HG03025 (cell line): Measurements from ENCODE around the gene PRIM1.
A peak's percentile ranks its signal among the peaks of the same experiment; 100 is the strongest.
"Not testable (repeated sequence)": the region's sequence is repeated elsewhere in the genome, so short reads cannot be mapped to it uniquely, and the experiment has no call there.

ENCODE experiments used
- ATAC-seq: cut with Tn5 transposase; IDR thresholded peaks from one replicate; pipeline ENCODE4 v1.9.1; 2021; ENCODE audit warnings: mild to moderate bottlenecking, moderate library complexity; ENCODE audit not compliant: unreplicated experiment, low FRiP score

PRIM1 gene

DNA sequence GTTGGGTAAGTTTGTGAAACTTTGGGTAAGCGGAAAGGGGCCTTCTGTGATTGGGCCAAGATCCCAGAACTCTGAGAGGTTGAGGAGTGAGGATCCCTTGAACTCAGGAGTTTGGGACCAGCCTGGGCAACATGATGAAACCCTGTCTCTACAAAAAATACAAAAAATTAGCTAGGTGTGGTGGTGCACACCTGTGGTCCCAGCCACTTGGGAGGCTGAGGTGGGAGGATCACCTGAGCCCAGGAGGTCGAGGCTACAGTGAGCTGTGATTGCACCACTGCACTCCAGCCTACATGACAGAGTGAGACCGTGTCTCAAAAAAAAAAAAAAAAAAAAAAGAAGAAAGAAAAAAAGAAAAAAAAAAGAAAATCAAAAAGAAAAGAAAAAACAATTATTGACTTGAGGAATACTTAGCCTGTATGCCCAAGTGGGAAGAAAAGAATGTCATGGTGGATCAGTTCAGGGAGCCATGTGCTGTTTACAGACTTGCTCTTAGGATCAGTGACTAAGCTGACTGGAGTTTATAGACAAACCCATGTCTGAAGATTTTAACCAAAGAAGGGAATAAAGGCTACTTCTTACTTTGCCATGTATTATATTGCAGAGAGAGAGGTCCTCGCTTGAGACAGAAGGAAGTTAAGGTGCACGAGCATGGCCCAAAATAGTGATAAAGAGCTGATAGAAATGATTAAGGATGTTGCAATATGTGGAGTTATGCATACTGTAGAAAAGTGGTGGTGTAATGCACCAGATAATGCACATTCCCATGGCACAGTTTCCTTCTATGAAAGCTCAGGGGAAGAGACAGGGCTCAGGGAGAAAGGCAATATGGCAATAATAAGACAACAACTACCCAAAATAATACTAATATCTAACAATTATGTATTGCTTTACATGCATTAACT is 11.9 kb upstream of the PRIM1 start:
- ATAC-seq, result no peak

DNA sequence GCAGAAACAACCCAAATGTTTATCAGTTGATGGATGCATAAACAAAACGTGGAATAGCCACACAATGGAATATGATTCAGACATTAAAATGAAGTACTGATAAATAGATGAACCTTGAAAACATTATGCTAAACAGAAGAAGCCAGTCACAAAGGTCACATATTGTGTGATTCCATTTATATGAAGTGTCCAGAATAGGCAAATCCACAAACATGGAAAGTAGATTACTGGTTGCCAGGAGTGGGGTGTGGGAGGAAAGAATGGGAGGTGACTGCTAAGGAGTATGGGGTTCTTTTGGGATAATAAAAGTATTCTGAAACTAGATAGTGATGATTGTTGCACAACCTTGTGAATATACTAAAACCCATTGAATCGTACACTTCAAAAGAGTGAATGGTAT is 9.7 kb upstream of the PRIM1 start:
- ATAC-seq, result no peak

DNA sequence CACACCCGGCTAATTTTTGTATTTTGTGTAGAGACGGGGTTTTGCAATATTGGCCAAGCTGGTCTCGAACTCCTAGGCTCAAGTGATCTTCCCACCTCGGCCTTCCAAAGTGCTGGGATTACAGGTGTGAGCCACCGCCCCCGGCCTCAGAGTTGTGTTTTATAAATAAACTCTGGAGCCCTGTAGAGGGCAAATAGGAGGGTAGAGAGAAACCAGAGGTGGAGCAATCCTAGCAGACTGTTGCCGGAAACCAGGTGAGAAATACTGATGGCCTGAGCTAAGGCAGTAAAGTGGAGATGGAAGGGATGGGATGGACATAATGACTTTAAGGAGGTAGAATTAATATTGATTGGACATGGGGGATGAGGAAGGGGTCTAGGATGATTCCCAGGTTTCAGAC is 8.3 kb upstream of the PRIM1 start:
- no peak for ATAC-seq

DNA sequence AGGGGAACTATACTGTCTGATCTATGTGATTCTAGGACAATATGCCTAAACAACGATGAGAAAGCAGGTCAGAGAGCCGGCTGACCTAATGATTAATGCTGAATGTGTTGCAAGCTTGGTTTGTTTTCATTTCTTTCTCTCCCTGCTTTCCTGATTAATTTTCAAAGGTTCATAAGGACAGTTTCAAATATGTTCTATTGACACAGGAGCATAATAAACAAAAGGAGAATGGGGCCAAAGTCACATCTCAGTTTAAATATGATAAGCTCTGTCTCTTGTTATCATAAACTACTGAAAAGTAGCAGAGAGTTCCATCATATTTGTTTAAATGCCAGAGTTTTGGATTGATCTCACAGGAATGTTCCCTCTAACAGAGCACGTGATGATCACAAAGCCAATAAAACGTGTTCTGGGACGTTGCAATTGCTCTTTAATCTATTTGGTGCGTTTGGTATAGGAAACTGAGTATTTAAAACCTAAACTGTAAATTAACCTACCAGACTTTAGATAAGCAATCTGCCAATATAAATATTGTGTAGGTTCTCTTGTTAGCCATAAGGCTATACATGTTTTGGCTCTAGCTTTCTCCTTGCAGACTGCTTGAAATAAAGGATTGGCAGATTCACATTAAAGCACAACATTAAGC is 7.3 kb upstream of the PRIM1 start:
- no peak for ATAC-seq

DNA sequence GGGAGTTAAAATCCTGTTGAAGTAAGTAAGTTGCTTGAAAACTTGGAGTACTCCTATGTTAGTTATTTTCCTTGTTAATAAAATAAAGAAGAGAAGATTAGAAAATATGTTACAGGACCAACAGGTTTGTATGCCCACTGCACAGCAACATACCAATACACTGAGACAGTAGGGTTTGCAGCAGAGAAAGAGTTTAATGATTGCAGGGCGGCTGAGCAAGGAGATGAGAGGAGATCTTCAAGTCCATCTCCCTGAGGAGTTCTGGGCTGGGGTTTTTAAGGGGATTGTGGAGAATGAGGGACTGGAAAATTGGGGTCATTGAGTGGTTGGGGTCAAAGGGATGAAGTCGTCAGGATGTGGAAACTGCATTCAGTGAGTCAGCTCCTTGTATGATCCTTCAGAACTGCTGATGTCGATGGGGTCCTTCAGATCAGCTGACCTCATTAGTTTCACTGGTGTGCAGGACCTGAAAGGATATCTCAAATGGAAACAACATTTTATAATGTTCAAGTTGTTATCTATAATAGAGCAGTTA is 6.7 kb upstream of the PRIM1 start:
- ATAC-seq, result no peak

DNA sequence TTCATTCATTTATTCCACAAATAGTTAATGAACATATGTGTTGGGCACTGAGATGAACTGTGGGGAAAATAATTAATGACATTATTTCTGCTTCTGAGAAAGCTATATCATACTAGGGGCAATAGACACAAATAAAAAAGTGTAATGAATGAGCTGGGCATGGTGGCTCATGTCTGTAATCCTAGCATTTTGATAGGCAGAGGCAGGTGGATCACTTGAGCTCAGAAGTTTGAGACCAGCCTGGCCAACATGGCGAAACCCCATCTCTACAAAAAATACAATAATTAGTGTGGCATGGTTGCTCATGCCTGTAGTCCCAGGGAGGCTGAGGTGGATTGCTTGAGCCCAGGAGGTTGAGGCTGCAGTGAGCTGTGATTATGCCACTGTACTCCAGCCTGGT is 5.8 kb upstream of the PRIM1 start:
- not testable (repeated sequence) for ATAC-seq

DNA sequence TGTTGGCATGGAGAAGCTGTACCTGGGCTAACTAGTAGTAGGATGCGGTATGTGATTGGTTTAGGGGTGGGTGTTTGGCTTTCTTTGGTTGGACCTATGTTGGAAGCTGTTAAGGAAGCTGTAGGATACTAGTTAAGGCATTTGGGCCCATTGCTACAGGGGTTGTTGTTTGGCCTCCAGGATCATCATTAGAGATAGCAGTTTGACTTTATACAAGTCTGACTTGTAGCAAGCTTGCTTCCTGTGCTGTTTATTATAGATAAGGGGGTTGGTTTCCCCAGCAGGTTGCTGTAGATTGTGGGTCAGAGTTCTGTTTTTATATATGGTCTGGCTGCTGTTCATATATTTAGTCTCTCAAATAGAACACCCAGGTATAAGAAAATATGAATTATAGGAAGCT is 1.4 kb upstream of the PRIM1 start:
- ATAC-seq, result no peak

DNA sequence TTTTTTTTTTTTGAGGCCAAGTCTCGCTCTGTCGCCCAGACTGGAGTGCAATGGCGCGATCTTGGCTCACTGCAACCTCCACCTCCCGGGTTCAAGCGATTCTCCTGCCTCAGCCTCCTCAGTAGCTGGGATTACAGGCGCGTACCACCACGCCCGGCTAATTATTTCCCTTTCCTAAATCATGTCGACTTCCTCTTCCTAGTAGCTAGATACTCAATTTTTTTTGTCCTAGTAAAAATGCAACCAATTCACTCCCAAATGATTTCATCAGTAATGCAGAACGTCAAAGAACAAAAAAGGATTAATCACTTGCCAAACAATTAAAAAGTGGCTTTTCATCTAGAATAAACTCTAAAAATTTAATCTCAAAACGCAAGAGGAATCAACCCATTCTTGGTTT is 1.5 kb downstream of the PRIM1 start:
- not testable (repeated sequence) for ATAC-seq

DNA sequence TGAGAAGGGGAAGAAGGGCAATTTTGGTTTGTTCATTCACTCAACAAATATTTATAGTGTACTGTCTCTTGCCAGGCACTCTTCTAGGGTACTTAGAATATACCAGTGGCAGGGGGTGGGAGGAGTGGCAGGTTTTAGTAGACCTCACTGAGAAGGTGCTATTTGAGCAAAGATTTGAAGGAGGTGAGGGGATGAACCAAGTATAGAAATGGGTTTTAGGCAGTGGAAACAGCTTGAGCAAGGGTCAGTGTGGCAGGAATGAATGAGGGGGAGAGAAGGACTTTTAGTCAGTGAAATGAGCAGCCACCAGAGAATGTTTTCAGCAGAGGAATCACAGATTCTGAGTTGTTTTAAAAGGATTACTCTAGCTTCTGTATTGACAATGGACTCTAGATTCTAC is 2.3 kb downstream of the PRIM1 start:
- no peak for ATAC-seq

DNA sequence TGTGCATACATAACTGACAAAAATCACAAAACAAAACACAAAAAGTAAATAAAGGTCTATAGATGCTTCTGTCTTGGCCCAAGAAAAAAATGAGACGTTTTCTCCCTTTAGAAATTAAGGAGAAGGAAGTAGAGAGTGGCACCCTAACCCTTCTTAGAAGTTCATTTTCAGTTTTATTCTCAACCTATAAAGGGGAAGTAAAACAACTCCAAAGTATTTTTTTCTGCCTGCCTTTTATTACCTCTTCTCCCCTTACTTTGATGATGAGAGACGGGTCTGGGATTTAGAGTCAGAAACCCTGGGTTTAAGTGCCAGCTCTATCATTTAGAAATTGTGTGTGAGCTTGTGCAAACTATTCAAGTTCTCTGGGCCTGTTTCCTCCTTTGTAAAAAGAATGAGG is 2.8 kb downstream of the PRIM1 start:
- ATAC-seq, result no peak

DNA sequence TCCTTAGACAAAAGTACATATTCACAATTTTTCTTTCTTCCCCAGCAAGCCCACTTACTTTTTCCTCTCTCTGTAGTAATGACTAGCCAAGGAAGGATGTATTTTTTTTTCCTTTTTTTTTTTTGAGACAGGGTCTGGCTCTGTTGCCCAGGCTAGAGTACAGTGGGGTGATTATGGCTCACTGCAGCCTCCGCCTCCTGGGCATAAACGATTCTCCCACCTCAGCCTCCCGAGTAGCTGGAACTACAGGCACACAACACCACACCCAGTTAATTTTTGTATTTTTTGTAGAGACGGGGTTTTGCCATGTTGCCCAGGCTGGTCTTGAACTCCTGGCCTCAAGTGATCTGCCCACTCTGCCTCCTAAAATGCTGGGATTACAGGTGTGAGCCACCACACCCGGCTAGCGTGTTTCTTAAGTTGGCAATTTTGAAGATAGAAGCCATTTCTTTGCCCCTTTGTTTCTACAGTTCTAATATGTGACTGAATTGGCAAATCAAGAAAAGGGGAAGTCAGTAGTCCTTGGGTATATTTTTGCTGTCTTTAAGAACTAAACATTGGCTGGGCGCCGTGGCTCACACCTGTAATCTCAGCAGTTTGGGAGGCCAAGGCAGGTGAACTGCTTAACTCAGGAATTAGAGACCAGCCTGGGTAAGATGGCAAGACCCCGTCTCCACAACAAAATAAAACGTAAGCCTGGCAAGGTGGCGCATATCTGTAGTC is 23.8 kb downstream of the PRIM1 start:
- ATAC-seq, result no peak

DNA sequence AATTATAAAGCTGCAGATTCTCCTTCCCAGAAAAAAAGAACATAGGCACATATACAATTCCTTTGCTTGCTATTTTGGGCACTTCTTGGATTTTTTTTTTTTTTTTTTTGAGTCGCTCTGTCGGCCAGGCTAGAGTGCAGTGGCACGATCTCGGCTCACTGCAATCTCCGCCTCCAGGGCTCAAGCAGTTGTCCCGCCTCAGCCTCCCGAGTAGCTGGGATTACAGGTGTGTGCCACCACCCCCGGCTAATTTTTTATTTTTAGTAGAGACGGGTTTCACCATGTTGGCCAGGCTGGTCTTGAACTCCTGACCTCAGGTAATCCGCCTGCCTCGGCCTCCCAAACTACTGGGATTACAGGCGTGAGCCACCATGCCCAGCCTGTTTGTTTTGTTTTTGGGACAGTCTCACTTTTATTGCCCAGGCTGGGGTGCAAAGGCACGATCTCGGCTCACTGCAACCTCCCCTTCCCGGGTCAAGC is 25.9 kb downstream of the PRIM1 start:
- not testable (repeated sequence) for ATAC-seq

DNA sequence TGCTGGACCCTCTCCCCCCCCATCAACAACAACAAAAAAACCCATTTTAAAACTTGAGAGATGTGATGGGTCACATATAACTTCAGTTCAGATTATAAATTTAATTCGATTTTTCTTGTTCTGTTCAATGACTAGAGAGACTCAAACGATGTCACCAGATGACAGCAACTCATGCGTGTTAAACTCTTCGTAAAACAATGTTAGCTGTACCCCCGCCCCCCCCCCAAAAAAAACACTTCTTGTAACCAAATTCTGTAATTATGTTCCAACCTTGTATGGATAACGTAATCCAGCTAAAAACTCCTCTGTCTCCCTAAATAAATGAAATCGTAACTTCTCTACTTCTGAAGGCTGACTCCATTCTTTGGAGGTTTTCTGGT is 26.4 kb downstream of the PRIM1 start:
- no peak for ATAC-seq

DNA sequence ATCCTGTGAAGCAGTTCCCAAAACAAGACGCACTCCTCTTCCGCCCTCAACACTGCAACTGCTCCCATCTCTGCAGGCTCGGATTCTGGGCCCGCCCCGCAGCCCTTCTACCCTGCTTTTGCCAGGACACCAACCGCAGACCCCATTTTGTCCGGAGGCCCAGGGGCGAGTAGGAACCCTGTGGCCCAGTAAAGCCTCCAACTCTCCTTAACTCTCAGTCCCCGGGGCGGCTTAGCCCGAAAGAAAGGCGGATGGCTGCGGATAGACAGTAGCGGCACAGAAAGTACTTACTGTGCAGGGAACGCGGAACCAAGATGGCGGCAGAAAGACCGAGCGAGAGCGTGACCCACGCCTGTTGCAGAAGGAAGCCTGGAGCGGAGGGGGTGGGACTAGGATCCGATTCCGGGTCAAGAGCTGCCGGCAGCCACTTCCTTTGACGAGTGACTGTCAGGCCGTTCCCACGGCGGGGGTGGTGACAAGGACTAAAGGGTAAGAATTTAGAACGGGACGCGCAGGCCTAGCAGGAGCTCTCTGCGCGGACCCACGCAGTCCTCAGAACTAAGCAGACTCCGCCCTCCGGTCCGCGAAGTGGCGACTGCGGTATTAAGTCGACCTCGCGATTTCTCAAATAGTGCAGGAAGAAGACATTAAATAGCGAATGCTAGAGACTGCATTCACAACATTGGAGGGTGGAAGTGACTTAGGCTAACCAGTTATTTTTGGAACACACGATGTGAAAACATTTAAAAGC is 27.0 kb downstream of the PRIM1 start, which contains the start of gene NACA:
NACA (minus strand) TSS at position 328 of the 751 bp plus-strand sequence. CDS start 778 bp downstream, outside the sequence.
- peak; percentile 89 for ATAC-seq

DNA sequence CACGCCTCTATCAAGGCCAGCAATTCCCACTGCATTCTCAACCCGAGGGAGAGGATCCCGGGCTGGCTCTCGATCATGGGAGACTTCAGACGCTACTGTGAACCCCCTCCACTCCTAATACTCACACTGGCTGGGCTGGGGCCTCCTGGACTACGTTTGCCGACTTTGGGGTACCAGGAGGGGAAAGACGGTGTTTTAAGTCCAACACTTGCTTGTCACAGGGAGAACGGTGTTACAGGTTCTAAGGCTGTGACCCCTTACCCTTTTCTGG is 27.5 kb downstream of the PRIM1 start:
- no peak for ATAC-seq

DNA sequence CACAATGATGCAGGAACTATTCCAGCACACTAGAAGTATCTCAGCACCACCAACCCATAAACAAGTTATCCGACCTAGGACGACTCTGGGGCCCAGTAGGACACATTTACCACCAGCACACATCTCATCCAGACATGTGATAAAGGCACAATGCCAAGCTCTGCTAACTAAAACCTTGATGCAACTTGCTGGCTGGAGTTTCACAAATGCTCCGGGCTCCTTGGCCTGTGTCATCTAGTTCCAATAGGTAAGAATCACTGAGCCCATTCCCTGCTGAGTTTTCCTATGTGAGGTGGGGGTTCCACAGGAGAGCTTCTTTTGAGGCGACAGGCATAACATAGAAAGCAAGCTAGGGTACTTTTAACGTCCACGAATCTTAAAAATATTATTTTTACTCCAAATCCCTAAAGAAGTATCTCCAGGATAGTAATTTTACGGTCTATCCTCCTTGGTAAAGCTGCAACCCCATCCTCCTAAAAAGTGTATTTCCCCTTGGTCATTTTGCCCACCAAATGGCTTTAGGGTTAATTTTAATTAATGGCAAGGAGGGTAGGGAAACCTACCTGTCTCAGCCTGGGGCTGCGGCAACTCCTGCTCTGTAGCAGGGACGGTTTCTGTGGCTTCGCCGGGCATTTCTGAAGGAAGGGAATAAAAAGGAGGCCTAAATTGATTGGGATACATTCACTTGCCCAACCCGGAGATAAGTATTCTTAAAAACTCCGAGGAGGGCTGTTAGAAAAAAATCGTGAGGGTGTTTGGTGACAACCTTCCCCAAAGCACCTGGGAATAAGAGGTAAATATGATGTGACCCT is 28.0 kb downstream of the PRIM1 start:
- no peak for ATAC-seq

DNA sequence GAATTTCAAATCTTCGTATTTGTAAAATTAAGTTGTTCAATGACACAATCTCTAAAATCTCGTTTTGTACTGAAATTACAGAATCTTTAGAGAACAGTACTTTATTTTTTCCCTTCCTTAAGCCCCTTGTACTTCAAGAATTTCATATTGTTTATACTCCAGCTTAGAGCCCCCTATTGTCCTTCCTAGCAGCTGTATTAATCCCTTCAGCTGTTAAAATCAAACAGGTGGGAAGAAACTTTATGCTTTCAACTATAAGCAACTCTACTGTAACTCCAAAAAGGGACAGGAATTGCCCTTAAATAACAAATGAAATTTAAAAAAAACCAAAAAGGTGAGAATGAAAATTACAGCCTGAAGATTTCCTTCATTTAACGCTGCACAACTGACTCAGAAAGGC is 28.8 kb downstream of the PRIM1 start:
- no peak for ATAC-seq

DNA sequence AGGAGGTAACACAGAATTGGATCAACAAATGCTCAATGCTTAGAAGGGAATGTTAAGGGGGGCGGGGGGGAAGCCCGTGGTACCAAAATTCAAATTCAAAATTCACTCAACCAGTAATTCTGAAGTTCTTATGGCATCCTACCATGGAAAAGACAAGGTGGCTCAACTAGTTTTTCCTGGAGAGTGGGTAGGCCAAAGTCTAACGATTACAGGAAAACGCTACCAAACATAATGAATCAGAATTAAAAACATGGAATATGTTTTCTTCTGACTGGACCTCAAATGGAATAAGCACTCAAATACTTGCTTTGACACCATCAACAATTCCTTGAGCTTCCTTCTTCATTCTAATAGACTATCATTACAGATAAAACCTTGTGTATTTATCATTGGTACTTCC is 29.3 kb downstream of the PRIM1 start:
- no peak for ATAC-seq

DNA sequence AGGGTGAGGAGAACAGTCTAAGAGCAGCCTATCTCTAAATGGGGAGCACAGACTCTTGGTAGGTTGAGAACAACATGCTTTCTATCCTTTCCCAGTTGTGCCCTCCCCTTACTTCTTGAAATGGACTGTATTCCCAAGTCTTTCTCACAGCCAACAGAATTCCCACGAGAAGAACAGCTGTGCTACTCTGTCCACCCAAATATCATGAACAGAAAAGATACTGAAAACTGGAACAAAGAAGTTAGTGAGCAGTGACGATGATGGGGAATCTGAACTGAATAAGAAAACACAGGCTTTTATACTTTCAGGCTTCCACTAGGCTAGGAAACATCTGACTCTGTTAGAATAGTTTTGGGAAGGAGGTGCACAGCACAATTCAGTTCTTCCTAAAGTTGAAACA is 30.4 kb downstream of the PRIM1 start:
- ATAC-seq, result no peak

DNA sequence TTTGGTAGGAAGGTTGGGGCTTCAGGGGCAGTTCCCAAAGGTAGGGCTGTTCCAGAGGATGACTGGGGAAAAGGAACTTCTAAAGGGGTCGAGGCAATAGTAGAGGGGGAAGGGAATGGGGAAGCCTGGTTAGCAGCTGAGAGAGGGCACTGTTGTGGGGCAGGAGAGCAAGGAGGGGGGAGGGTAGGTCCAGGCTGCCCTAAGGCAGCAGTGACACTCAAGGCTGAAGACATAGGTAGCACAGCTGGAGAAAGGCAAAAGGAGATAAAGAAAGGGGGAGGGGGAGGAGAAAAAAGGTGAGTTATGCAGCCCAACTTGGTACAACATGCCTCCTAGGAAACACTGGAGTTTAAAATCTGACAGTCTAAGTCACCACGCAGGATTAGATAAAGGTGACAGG is 30.9 kb downstream of the PRIM1 start:
- ATAC-seq, result no peak
